MM.1S (cell line): ENCODE results near the gene ZNF804B.

ENCODE experiments used
- DNase-seq: peaks from one replicate; pipeline ENCODE4 v3.0.0-alpha.2; 2015
- H2AFZ ChIP-seq: fragments of 300-600 bp; sonication (generic); 2 replicates; pipeline ENCODE4 v1.6.0; 2016; ENCODE audit warnings: antibody characterized with exemption, low read length
- H3F3A ChIP-seq: fragments of 300-600 bp; sonication (generic); 2 replicates; pipeline ENCODE4 v1.6.1; 2016; ENCODE audit warnings: mild to moderate bottlenecking, antibody characterized with exemption, low read length, moderate library complexity, mixed read lengths; ENCODE audit not compliant: insufficient read depth
- H3K27ac ChIP-seq: fragments of 300-600 bp; sonication (generic); 2 replicates; pipeline ENCODE4 v1.5.1; 2016; ENCODE audit warnings: mild to moderate bottlenecking, low read length
- H3K27me3 ChIP-seq: fragments of 300-600 bp; sonication (generic); replicated peaks from 2 replicates; pipeline ENCODE4 v1.6.0; 2016; ENCODE audit warnings: low read length; ENCODE audit not compliant: insufficient read depth
- H3K36me3 ChIP-seq: fragments of 300-600 bp; sonication (generic); replicated peaks from 2 replicates; pipeline ENCODE4 v1.6.1; 2016; ENCODE audit warnings: mild to moderate bottlenecking, low read length, mixed read lengths; ENCODE audit not compliant: insufficient read depth
- H3K4me1 ChIP-seq: fragments of 300-600 bp; sonication (generic); 2 replicates; pipeline ENCODE4 v1.6.1; 2016; ENCODE audit warnings: low read length, mixed read lengths
- H3K4me2 ChIP-seq: fragments of 300-600 bp; sonication (generic); 2 replicates; pipeline ENCODE4 v1.6.0; 2016; ENCODE audit warnings: low read depth, low read length
- H3K4me3 ChIP-seq: fragments of 300-600 bp; sonication (generic); 2 replicates; pipeline ENCODE4 v1.5.1; 2016; ENCODE audit warnings: low read length, mixed read lengths
- H3K79me2 ChIP-seq: fragments of 300-600 bp; sonication (generic); 2 replicates; pipeline ENCODE4 v1.6.1; 2016; ENCODE audit warnings: mixed run types, low read length, mixed read lengths
- H3K9ac ChIP-seq: fragments of 300-600 bp; sonication (generic); 2 replicates; pipeline ENCODE4 v1.6.1; 2016; ENCODE audit warnings: low read length, mixed read lengths
- H3K9me2 ChIP-seq: fragments of 300-600 bp; sonication (generic); replicated peaks from 2 replicates; pipeline ENCODE4 v1.6.1; 2016; ENCODE audit warnings: mild to moderate bottlenecking, low read length, mixed read lengths; ENCODE audit not compliant: insufficient read depth
- H3K9me3 ChIP-seq: fragments of 300-600 bp; sonication (generic); replicated peaks from 2 replicates; pipeline ENCODE4 v1.6.1; 2016; ENCODE audit warnings: mild to moderate bottlenecking, low read length, mixed read lengths; ENCODE audit not compliant: insufficient read depth
- H4K20me1 ChIP-seq: fragments of 300-600 bp; sonication (generic); 2 replicates; pipeline ENCODE4 v1.6.1; 2016; ENCODE audit warnings: mild to moderate bottlenecking, low read length, moderate library complexity, mixed read lengths; ENCODE audit not compliant: insufficient read depth
- EZH2 ChIP-seq: fragments of 300-600 bp; sonication (generic); optimal IDR thresholded peaks from 2 replicates; pipeline ENCODE3; 2017; ENCODE audit warnings: low read depth, mild to moderate bottlenecking, antibody characterized with exemption, low read length, mixed read lengths
- EZH2phosphoT487 ChIP-seq: fragments of 300-600 bp; sonication (generic); IDR thresholded peaks from 2 replicates; pipeline ENCODE4 v1.6.1; 2018; ENCODE audit warnings: antibody characterized with exemption, low read length
- TF ChIP-seq, protein P1 (sequence below): fragments of 300-600 bp; sonication (generic); IDR thresholded peaks from 2 replicates; pipeline ENCODE4 v1.5.1; 2016; ENCODE audit warnings: antibody characterized with exemption, low read length, mixed read lengths

The ZNF804B gene

DNA sequence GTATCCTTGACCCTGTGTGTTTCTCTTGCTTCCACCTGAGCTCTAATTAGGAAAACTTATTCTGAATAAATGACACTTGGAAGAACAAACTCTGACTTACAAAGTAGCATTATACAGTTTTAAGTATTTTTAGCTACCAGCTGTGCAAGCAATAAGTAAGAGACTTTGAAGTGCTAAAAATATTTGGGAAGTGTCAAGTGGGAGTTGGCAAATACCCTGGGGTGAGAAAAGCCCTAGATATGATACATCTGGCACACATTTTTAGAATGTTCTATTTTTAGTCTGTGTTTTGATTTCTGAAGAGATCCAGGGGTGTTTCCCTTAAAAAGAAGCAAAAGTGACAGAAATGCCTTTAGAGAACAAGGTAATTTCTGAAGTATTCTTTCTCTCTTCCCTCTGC lies 168.8 kb downstream of the ZNF804B start:
- no peaks in the 10 kb centered on the region for H3K9me2 ChIP-seq
- no peak overlapping the region for H3K4me3 ChIP-seq
- no peak overlapping the region for H2AFZ ChIP-seq
- H3K9ac ChIP-seq = no peak overlapping the region
- no peaks in the 10 kb centered on the region for H3K27me3 ChIP-seq
- TF ChIP-seq EZH2 (no peak), EZH2phosphoT487 (no peak)
- TF ChIP-seq, protein P1, sequence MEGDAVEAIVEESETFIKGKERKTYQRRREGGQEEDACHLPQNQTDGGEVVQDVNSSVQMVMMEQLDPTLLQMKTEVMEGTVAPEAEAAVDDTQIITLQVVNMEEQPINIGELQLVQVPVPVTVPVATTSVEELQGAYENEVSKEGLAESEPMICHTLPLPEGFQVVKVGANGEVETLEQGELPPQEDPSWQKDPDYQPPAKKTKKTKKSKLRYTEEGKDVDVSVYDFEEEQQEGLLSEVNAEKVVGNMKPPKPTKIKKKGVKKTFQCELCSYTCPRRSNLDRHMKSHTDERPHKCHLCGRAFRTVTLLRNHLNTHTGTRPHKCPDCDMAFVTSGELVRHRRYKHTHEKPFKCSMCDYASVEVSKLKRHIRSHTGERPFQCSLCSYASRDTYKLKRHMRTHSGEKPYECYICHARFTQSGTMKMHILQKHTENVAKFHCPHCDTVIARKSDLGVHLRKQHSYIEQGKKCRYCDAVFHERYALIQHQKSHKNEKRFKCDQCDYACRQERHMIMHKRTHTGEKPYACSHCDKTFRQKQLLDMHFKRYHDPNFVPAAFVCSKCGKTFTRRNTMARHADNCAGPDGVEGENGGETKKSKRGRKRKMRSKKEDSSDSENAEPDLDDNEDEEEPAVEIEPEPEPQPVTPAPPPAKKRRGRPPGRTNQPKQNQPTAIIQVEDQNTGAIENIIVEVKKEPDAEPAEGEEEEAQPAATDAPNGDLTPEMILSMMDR = no peak
- no peaks in the 10 kb centered on the region for H3K79me2 ChIP-seq
- H3K36me3 ChIP-seq = no peaks in the 10 kb centered on the region
- no peak overlapping the region for H3K27ac ChIP-seq
- no peak for DNase-seq
- no peaks in the 10 kb centered on the region for H4K20me1 ChIP-seq
- no peaks in the 10 kb centered on the region for H3F3A ChIP-seq
- peaks cover 17% of the 10 kb centered on the region for H3K4me1 ChIP-seq
- no peaks in the 10 kb centered on the region for H3K9me3 ChIP-seq
- peak overlapping the region; percentile 23; the same call in 1 of the 2 replicates for H3K4me2 ChIP-seq

DNA sequence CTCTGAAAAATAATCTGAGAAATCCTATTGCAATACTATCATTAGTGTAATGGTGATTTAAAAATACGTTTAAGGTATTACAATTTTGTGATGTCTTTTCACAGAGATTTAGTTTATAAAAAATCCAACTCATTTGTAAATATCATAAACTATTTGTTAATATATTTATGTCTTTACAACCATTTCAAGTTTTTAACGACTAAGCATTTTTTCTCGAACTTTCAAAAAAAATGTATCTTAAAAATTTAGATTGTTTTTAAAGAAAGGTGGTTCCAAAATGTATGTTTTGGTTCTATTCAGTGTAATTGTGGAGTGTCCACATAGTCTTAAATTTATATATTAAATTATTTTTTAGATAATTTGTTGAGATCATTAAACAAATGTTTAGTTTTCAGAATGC lies 170.2 kb downstream of the ZNF804B start:
- no peak overlapping the region for H3K27ac ChIP-seq
- no peaks in the 10 kb centered on the region for H3K9me2 ChIP-seq
- H3K27me3 ChIP-seq = no peaks in the 10 kb centered on the region
- no peak for DNase-seq
- H2AFZ ChIP-seq = no peak overlapping the region
- no peak overlapping the region for H3K4me3 ChIP-seq
- H3K9me3 ChIP-seq = no peaks in the 10 kb centered on the region
- H3K4me1 ChIP-seq = peaks cover 17% of the 10 kb centered on the region
- H3F3A ChIP-seq = no peaks in the 10 kb centered on the region
- H3K4me2 ChIP-seq = no peak overlapping the region
- H3K9ac ChIP-seq = no peak overlapping the region
- no peaks in the 10 kb centered on the region for H3K36me3 ChIP-seq
- H4K20me1 ChIP-seq = no peaks in the 10 kb centered on the region
- no peaks in the 10 kb centered on the region for H3K79me2 ChIP-seq
- TF ChIP-seq EZH2phosphoT487 = no peak
- TF ChIP-seq EZH2 = no peak
- TF ChIP-seq, protein P1 = no peak

DNA sequence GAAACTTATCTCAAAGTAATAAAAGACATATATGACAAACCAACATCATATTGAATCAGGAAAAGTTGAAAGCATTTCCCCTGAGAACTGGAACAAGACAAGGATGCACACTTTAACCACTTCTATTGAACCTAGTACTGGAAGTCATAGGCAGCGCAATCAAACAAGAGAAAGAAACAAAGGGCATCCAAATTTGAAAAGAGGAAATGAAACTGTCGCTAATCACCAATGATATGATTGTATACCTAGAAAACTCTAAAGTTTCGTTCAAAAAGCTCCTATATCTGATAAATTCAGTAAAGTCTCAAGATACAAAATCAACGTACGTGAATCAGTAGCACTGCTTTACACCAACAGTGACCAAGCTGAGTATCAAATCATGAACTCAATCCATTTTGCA lies 173.8 kb downstream of the ZNF804B start:
- no peaks in the 10 kb centered on the region for H3K9me3 ChIP-seq
- no peaks in the 10 kb centered on the region for H3K27me3 ChIP-seq
- H3K27ac ChIP-seq = no peak overlapping the region
- no peak overlapping the region for H3K4me3 ChIP-seq
- H3K9me2 ChIP-seq = no peaks in the 10 kb centered on the region
- TF ChIP-seq, protein P1 = no peak
- TF ChIP-seq EZH2 (no peak), EZH2phosphoT487 (no peak)
- H3K9ac ChIP-seq = no peak overlapping the region
- no peak overlapping the region for H2AFZ ChIP-seq
- H3K79me2 ChIP-seq = no peaks in the 10 kb centered on the region
- H3K4me1 ChIP-seq = peaks cover 9% of the 10 kb centered on the region
- H4K20me1 ChIP-seq = no peaks in the 10 kb centered on the region
- H3K36me3 ChIP-seq = no peaks in the 10 kb centered on the region
- DNase-seq = no peak
- no peaks in the 10 kb centered on the region for H3F3A ChIP-seq
- H3K4me2 ChIP-seq = no peak overlapping the region
